Tibial nerve (tissue), 4 donors: ENCODE data around the gene CDKN3. TPM values are rescaled to one million over a fixed set of nuclear protein-coding genes. Genes with fewer than 3 reads are reported as not detected.
"Not testable (repeated sequence)": the region's sequence is repeated elsewhere in the genome, so short reads cannot be mapped to it uniquely, and the experiment has no call there.

ENCODE experiments used
- DNase-seq, 2 donors: peaks; one replicate each; pipeline ENCODE4 v3.0.0-alpha.2; 2019; ENCODE audit warnings: low spot score in 2 of 2
- H3K27ac ChIP-seq, 4 donors: fragments of 200-600 bp; sonication (generic) in 3 of 4; one replicate each; pipeline ENCODE4 v1.5.1; 2017 to 2019; ENCODE audit warnings: mild to moderate bottlenecking in 1 of 4
- H3K27me3 ChIP-seq, 2 donors: fragments of 200-600 bp; sonication (generic) in 1 of 2; one replicate each; pipeline versions ENCODE4 v1.5.1 to v1.6.0; 2017 to 2019
- H3K36me3 ChIP-seq, 3 donors: fragments of 200-600 bp; sonication (generic); one replicate each; pipeline ENCODE4 v1.5.1; 2018 to 2019
- H3K4me1 ChIP-seq, 4 donors: fragments of 200-600 bp; sonication (generic) in 3 of 4; one replicate each; pipeline ENCODE4 v1.5.1; 2017 to 2019
- H3K4me3 ChIP-seq, 4 donors: fragments of 200-600 bp; sonication (generic) in 3 of 4; one replicate each; pipeline ENCODE4 v1.5.1; 2017 to 2019; ENCODE audit warnings: mild to moderate bottlenecking in 1 of 4, moderate library complexity in 1 of 4
- H3K9me3 ChIP-seq, 4 donors: fragments of 200-600 bp; sonication (generic) in 3 of 4; one replicate each; pipeline ENCODE4 v1.5.1; 2017 to 2019
- EP300 ChIP-seq, 2 donors: sonication (generic); formaldehyde crosslinking; IDR thresholded peaks; one replicate each; pipeline ENCODE4 v1.6.1; 2017; ENCODE audit warnings: antibody characterized with exemption in 2 of 2, mild to moderate bottlenecking in 1 of 2
- POLR2A ChIP-seq, 2 donors: fragments of 450-650 bp; IDR thresholded peaks; one replicate each; pipeline ENCODE4 v1.6.1; 2017; ENCODE audit warnings: antibody characterized with exemption in 2 of 2, mild to moderate bottlenecking in 2 of 2, moderate library complexity in 2 of 2
- WGBS, 2 donors: methylation state at CpG; one replicate each; pipeline ENCODE4 v1.1.5; 2018; 5-methylcytosine and 5-hydroxymethylcytosine counted together
- total RNA-seq, 4 donors: library from RNA; depleted of rRNA; stranded (reverse); fragments of >200 nt; gene quantifications; one replicate each; pipeline ENCODE4 v1.1.0, GENCODE V29; 2016
- TF ChIP-seq, protein P1 (sequence below), 5 experiments: fragments of 200-600 bp in 3 of 5; fragments of 450-650 bp in 2 of 5; sonication (generic) in 3 of 5; IDR thresholded peaks; one replicate each; pipeline ENCODE4 v1.5.1; 2016 to 2019; ENCODE audit warnings: antibody characterized with exemption in 5 of 5, mild to moderate bottlenecking in 3 of 5, moderate library complexity in 2 of 5

CDKN3 gene
- total RNA-seq, 4 donors from 2014 or later: 3.6 to 4.6 TPM; not detected in 2

DNA sequence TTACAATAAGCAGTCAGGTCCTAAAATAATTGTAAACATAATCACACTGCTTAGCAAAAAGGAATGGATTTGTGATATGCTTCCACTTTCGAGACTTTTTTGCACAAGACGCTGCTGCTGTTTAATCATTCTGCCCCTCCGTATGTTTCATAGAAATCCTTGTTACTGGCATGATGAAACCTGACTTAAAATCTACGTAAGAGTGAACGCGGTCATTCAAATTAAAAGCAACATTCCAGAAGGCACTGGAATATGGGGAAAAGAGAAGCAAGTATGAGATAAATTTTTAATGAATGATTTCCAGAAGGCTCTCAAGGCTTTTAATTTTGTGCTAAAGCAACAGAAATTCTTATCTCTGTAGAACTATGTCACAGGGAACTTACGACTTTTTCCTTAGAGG lies 43.2 kb downstream of the CDKN3 start:
- no peak for TF ChIP-seq EP300 (IDR thresholded peaks at IDR 0.05)
- WGBS, 2 donors: 54% methylated on average over 7 of the region's 7 CpGs
- Histone ChIP-seq H3K4me1 (peaks cover 0 to 36% (median 8%) of the 10 kb centered on the region in 4 donors), H3K4me3 (peak overlapping the region; percentile 45 to 84 (median 63)), H3K27ac (peak overlapping the region in 2 of 4 donors; percentile 85 to 94), H3K36me3 (no peaks in the 10 kb centered on the region), H3K9me3 (no peaks in the 10 kb centered on the region), H3K27me3 (no peaks in the 10 kb centered on the region)
- no peak for DNase-seq

DNA sequence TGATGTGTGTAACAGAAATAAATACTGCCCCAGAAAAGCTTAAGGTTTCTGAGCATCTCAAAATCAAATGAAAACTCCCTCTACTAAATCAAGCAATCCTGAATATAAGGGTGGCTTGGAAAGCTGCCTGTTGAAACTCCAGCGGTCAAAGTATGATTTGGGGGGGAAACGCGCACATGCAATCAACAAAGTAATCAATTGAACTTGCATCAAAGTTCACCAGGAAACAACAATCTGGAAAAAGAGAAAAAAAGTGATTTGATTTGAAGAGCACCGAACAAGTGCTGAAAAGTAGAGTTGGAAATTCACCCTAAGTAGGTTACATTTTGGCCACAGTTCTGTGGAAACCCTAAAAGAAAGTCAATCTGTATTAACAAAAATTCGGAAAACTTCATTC lies 43.7 kb downstream of the CDKN3 start:
- Histone ChIP-seq H3K9me3 (no peaks in the 10 kb centered on the region), H3K27ac (peak overlapping the region; percentile 85 to 94 (median 86)), H3K36me3 (no peaks in the 10 kb centered on the region), H3K4me3 (peak overlapping the region; percentile 45 to 84 (median 63)), H3K4me1 (peaks cover 0 to 36% (median 7%) of the 10 kb centered on the region in 4 donors), H3K27me3 (no peaks in the 10 kb centered on the region)
- 1% methylated on average over 5 of the region's 5 CpGs for WGBS, 2 donors
- TF ChIP-seq, protein P1, sequence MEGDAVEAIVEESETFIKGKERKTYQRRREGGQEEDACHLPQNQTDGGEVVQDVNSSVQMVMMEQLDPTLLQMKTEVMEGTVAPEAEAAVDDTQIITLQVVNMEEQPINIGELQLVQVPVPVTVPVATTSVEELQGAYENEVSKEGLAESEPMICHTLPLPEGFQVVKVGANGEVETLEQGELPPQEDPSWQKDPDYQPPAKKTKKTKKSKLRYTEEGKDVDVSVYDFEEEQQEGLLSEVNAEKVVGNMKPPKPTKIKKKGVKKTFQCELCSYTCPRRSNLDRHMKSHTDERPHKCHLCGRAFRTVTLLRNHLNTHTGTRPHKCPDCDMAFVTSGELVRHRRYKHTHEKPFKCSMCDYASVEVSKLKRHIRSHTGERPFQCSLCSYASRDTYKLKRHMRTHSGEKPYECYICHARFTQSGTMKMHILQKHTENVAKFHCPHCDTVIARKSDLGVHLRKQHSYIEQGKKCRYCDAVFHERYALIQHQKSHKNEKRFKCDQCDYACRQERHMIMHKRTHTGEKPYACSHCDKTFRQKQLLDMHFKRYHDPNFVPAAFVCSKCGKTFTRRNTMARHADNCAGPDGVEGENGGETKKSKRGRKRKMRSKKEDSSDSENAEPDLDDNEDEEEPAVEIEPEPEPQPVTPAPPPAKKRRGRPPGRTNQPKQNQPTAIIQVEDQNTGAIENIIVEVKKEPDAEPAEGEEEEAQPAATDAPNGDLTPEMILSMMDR (IDR thresholded peaks at IDR 0.05): no peak
- TF ChIP-seq POLR2A (IDR thresholded peaks at IDR 0.05) (no peak), EP300 (IDR thresholded peaks at IDR 0.05) (no peak)
- no peak for DNase-seq

DNA sequence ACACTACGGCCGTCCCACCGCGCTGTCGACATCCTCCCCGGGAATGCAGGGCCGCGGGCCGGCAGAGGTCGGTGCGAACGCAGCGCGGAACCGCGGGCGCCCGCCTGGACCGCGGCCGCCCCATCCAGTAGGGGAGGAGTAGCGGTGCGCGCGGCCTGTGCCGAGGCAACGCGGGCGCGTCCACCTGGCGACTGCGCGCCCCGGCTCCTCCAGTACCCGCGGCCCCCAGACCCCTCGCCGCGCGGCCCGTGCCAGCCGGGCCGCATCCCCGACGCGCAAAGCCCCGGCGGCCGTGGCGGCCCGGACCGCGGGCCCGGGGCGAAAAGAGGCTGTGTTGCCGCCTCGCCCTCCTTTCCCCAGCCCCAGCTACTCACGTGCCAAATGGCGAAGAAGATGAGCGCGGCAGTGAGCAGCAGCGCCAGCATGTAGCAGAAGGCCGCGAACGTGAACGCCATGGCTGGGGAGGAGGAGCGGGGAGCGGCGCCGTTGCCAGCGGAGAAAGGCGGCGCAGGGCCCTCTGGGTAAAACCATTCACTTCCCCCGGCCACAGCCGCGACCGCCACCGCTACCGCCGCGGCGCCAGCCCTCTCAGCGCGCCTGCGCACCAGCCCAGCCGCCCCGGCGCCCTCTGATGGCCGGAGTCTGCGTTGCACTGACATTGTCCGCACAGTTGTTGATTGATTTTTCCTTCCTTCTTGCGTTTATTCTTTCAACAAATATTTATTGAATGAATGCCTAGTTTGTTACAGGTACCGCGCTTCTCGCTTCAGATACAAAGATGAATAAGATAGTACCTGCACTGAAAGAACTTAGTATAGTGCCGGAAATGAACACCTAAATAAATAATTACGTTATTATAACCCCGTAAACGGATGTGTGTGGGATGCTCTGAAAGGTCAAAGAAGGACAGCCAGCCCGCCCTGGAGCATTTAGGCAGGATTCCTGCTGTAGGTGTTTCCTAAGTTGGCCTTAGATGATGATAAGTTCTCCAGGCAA lies 44.4 kb downstream of the CDKN3 start, which contains the start of gene CNIH1:
Gene CNIH1 (minus strand): TSS at position 502 of the 996 bp plus-strand sequence. CDS start 47 bp downstream, at position 455.
- 0% methylated on average over 62 to 98 of the region's 100 CpGs for WGBS, 2 donors
- Histone ChIP-seq H3K4me1 (peaks cover 0 to 39% (median 9%) of the 10 kb centered on the region in 4 donors), H3K36me3 (no peaks in the 10 kb centered on the region), H3K27ac (peak within 1 kb of the TSS; percentile 85 to 94 (median 86)), H3K9me3 (no peaks in the 10 kb centered on the region), H3K27me3 (no peaks in the 10 kb centered on the region), H3K4me3 (peak within 1 kb of the TSS; percentile 45 to 84 (median 63))
- DNase-seq: peak; percentile 80 to 87
- TF ChIP-seq EP300 (IDR thresholded peaks at IDR 0.05) (peak in 1 of 2 donors; percentile 77), POLR2A (IDR thresholded peaks at IDR 0.05) (peak; percentile 50 to 62)
- TF ChIP-seq, protein P1 (IDR thresholded peaks at IDR 0.05): peak; percentile 90 to 99 (median 95)

DNA sequence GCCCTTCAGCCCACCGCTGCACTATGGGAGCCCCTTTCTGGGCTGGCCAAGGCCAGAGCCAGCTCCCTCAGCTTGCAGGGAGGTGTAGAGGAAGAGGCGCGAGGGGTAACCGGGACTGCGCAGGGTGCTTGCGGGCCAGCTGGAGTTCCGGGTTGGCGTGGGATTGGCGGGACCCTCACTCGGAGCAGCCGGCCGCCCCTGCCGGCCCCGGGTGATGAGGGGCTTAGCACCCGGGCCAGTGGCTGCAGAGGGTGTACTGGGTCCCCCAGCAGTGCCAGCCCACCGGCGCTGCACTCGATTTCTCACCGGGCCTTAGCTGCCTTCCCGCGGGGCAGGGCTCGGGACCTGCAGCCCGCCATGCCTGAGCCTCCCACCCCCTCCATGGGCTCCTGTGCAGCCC lies 46.2 kb downstream of the CDKN3 start:
- 93 to 98% methylated on average over 3 to 8 of the region's 23 CpGs for WGBS, 2 donors
- H3K27me3 ChIP-seq, H3K27ac ChIP-seq, H3K36me3 ChIP-seq, H3K9me3 ChIP-seq, DNase-seq, H3K4me3 ChIP-seq: not testable (repeated sequence)
- H3K4me1 ChIP-seq: peaks cover 0 to 34% (median 11%) of the 10 kb centered on the region in 4 donors

DNA sequence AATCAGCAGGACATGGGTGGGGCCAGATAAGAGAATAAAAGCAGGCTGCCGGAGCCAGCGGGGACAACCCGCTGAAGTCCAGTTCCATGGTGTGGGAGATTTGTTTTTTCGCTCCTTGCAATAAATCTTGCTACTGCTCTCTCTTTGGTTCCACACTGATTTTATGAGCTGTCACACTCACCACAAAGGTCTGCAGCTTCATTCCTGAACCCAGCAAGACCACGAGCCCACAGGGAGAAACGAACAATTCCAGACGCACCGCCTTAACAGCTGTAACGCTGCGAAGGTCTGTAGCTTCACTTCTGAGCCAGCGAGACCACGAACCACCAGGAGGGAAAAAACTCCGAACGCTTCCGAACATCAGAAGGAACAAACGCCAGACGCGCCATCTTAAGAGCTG lies 47.2 kb downstream of the CDKN3 start:
- no peak for DNase-seq
- Histone ChIP-seq H3K4me1 (peaks cover 0 to 26% (median 11%) of the 10 kb centered on the region in 4 donors), H3K9me3 (no peaks in the 10 kb centered on the region), H3K36me3 (no peaks in the 10 kb centered on the region), H3K4me3 (no peak overlapping the region), H3K27me3 (no peaks in the 10 kb centered on the region), H3K27ac (no peak overlapping the region)
- WGBS, 2 donors: 72 to 80% methylated on average over 18 of the region's 18 CpGs
- TF ChIP-seq POLR2A (IDR thresholded peaks at IDR 0.05): no peak
- TF ChIP-seq EP300 (IDR thresholded peaks at IDR 0.05): no peak
- TF ChIP-seq, protein P1 (IDR thresholded peaks at IDR 0.05): no peak

DNA sequence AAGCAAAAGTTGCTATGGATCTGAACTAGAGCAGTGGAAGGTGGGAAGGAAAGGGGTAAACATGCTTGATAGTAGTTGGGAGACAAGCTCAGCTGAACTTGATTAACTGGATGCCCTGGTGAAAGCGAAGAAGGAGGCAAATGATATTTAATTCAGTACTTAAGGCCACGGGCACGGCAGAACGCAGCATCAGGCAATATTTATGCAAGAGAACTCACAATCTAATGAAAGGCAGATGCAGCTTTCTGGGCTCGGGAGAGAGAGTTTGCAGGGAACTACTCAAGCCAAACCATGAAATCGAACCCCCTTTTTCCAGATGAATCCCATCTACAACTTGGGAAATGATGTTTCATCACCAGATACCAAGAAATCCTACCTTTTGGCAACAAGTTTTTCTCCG lies 47.9 kb downstream of the CDKN3 start:
- no peaks in the 10 kb centered on the region for H3K27me3 ChIP-seq
- no peak for DNase-seq
- no peak overlapping the region for H3K4me3 ChIP-seq
- 68 to 70% methylated on average over 7 of the region's 7 CpGs for WGBS, 2 donors
- peaks cover 0 to 19% (median 10%) of the 10 kb centered on the region in 4 donors for H3K4me1 ChIP-seq
- H3K36me3 ChIP-seq: no peaks in the 10 kb centered on the region
- H3K27ac ChIP-seq: peak overlapping the region in 1 of 4 donors; percentile 21
- no peaks in the 10 kb centered on the region for H3K9me3 ChIP-seq
- TF ChIP-seq, protein P1 (IDR thresholded peaks at IDR 0.05): no peak
- TF ChIP-seq EP300 (IDR thresholded peaks at IDR 0.05) (no peak), POLR2A (IDR thresholded peaks at IDR 0.05) (no peak)
